Umbilical cord (tissue), 2 donors: Measurements from ENCODE around the gene OR52A5. TPM values are rescaled to one million over a fixed set of nuclear protein-coding genes. Genes with fewer than 3 reads are reported as not detected.
"Not testable (repeated sequence)": the region's sequence is repeated elsewhere in the genome, so short reads cannot be mapped to it uniquely, and the experiment has no call there.

ENCODE experiments used
- DNase-seq: peaks from one replicate; pipeline ENCODE4 v3.0.0-alpha.2; 2015; ENCODE audit warnings: low spot score
- total RNA-seq: library from RNA; depleted of rRNA; stranded (reverse); fragments of >200 nt; gene quantifications from one replicate; pipeline ENCODE4 v1.2.3, GENCODE V29; 2014; ENCODE audit warnings: low replicate concordance; ENCODE audit not compliant: insufficient read depth

Gene OR52A5
- 3.4 TPM for total RNA-seq

DNA sequence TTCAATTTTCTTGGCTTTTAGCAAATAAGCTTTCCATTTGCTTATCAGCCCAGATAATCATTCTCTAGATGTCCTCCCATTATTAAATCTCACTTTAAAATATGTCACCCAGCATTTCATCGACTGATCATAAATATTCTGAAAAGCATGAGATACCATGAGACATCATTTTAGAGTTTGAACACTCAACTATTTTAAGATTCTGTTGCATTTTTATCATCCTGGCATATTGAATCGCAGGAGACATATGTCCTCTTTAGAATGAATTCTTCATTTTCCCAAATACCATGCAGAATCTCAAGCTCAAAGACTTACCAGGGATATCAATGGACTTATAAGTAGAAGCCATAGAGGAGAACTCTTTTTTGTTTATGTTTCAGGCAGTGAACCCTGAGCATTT, at the start of gene OR52A5:
OR52A5 (minus strand) TSS at position 361 of the 400 bp plus-strand sequence. CDS start 5,714 bp downstream, outside the sequence.
- DNase-seq: peak; percentile 88

DNA sequence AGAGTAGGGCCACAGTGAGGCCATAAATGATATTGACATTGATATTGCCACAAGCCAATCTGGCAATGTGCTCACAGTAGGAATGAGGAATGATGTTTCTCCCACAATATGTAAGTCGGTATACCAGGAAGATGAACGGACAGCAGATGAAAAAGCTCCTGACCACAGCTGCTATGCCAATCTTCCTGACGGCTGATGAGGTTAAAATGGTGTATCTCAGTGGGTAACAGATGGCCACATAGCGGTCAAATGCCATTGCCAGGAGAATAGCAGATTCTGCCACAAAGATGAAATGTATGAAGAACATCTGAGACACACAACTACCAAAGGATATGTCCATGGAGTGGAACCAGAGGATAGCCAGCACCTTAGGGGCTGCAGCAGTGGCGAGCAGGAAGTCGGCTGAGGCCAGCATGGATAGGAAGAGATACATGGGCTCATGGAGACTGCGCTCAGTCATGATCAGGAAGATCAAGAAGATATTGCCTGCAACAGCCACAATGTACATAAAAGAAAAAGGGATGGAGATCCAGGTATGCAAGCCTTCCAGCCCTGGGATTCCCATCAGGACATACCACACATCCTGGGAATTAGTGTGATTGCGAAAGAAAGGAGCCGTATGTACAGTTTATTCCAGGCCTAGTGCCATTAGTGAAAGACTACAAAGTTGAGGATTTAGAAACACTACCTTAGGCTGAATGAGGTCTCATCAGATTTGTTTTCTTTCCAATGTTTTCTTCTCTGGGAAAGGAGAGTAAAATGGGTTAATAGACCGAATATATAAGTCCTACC, 40.1 kb upstream of the OR52A5 start:
- peak; percentile 66 for DNase-seq

DNA sequence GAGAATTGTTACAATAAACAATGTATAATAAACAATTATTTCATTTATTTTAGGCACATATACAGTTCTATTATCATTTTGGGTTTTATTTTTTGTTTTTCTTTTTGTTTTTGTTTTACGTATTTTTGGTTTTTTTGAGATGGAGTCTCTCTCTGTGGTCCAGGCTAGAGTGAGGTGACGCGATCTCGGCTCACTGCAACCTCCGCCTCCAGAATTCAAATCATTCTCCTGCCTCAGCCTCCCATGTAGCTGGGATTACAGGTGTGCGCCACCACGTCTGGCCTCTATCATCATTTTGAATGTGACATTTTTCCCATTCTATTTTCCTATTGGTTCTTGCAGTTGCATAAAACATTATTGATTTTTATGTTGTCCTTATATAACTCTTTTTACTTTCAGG, 36.8 kb upstream of the OR52A5 start:
- no peak for DNase-seq

DNA sequence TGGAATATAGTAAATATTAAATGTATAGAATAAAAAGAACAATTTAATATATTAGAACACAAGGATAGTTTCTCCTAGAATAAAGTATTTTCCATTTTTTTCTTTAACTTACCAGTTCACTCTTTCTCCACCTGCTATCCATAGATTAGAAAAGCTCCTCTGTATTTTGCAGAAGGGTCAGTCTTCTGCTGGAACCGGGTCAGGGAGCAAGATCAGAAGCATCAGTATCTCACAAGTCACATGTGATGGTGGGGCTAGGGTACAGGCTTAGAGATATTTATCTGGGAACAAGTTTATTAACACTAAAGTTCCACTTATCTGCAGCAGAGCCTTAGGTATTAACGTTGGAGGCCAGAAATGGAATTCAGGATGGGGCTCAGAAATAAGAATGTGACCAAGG, 33.7 kb upstream of the OR52A5 start:
- DNase-seq: no peak

DNA sequence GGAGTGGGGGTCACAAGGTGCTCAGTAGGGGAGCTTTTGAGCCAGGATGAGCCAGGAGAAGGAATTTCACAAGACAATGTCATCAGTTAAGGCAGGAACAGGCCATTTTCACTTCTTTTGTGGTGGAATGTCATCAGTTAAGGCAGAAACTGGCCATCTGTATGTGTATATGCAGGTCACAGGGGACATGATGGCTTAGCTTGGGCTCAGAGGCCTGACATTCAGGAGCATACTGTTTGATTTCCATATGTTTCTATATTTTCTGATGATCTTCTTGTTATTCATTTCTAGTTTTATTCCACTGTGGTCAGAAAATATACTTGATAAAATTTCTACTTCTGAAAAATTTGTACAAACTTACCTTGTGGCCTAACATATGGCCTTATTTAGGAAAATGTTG, 27.7 kb upstream of the OR52A5 start:
- not testable (repeated sequence) for DNase-seq

DNA sequence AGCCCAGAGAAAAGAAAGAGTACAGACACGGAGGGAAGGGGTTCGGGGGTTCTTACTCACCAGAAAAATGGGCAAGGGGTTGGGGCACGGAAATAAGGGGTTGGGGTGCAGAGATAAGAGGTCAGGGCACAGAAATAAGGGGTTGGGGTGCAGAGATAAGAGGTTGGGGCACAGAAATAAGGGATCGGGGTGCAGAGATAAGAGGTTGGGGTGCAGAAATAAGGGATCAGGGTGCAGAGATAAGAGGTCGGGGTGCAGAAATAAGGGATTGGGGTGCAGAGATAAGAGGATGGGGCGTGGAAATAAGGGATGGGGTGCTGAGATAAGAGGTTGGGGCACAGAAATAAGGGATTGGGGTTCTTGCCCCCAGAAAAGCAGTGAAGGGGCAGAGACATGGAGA, 26.7 kb upstream of the OR52A5 start:
- DNase-seq: not testable (repeated sequence)

DNA sequence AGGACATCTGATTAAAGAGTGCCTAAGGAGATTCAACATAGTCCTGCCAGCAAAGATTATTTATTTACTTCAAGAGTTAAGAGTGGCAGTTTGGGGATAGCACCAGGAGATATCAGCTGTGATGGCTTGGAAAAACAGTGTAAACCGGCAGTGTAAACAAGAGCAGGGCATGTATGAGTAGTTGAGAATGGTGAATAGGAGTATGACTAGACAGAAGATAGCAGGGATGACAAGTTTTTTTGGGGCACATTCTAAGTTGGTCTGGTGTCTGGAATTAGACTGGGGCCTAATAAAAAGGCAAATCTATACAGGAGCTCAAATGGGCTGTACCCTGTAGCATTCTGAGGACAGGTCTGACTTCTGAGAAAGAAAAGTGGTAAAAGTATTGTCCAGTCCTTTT, 22.9 kb upstream of the OR52A5 start:
- not testable (repeated sequence) for DNase-seq

DNA sequence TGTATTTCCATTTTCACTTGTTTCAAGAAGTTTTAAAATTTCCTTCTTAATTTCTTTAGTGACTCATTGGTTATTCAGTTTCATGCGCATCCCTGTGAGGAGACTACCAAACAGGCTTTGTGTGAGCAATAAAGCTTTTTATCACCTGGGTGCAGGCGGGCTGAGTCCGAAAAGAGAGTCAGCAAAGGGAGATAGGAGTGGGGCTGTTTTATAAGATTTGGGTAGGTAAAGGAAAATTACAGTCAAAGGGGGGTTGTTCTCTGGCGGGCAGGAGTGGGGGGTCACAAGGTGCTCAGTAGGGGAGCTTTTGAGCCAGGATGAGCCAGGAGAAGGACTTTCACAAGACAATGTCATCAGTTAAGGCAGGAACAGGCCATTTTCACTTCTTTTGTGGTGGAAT, 22.1 kb upstream of the OR52A5 start:
- DNase-seq: not testable (repeated sequence)

DNA sequence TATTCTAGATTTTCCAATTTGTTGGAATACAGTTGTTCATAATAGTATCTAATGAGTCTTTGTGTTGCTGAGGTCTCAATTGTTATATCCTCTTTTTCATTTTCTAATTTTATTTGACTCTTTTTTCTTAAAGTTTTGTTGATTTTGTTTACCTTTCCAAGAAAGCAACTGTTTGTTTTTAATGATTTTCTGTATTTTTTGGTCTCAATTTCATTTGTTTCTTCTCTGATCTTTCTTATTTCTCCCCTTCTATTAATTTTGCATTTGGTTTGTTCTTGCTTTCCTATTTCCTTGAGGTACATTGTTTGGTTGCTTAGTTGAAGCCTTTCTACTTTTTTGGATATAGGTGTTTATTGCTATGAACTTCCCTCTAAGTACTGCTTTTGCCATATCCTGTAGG, 21.6 kb upstream of the OR52A5 start:
- DNase-seq: no peak

DNA sequence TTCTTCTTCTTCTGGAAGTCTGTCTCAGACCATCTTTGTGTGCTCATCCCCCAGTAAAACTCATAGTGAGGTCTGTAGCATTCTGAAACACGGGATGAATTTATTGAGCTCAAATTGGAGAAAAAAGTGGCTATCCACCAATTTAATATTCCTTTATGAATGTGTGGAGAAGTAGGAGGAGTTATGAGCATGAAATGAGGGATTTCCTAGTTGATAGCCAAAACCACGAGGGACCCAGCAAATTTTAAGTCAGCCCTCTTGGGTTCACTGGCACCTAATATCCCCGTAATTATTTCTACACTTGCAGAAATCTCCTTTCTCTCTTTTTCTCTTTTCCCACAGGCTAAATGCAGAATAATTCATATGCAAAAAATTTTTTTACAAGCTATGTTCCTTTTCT, 16.5 kb upstream of the OR52A5 start, which contains the start of gene OR52A1:
OR52A1 (minus strand) TSS at position 101 of the 400 bp plus-strand sequence. CDS start 2,388 bp downstream, outside the sequence.
- DNase-seq: no peak

DNA sequence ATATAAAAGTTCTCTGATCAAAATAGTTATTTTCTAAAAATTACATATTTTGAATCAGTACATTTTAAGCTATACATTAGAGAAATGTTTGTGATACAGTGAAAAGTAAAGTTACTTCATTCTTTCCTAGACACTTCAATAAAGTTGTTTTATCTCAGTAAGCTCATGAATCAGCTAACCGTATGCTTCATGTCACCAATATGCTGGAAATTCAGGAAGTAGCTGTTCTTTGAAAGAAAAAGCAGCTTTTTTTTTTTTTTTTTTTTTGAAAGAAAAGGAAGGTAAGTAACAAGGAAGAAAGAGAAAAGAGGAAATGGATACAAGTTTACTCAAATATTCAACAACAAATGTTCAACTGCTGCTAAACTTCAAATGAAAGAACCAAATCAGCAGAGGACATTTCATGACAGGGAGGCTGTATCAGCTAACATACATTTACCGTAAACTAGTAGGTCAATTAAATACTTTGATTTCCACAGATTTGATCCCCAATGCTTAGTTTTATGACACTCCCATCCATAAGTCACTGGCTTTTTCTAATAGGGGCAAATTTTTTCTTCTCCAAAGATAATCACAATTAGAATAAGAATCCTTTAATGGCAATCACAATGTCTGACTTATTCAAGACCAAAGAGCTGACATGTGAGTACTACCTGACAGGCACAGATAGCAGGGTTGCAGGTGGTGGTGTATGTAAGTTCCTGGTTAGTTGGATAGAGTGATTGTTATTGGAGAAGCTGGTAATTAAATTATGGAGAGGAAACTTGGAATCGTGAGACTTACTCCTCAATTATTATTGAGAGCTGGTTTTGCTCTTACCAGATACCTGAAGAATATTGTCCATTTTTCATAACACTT, 15.6 kb upstream of the OR52A5 start:
- DNase-seq: peak; percentile 37

DNA sequence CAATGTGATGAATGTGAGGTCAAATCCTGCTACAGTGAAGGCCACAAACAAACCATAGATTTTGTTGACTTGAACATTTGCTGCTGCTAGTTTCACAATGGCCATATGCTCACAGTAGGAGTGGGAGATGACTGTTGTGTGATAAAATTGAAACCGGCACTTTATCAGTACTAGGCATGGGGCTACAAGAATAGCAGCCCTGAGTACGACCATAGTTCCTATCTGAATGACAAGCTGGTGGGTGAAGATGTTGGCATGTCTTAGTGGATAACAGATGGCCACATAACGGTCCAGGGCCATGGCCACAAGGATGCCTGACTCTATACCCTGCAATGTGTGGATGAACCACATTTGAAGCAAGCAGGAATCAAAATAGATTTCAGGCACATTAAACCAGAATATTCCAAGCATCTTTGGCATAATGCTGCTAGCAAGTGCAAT, 13.6 kb upstream of the OR52A5 start:
- DNase-seq: no peak

DNA sequence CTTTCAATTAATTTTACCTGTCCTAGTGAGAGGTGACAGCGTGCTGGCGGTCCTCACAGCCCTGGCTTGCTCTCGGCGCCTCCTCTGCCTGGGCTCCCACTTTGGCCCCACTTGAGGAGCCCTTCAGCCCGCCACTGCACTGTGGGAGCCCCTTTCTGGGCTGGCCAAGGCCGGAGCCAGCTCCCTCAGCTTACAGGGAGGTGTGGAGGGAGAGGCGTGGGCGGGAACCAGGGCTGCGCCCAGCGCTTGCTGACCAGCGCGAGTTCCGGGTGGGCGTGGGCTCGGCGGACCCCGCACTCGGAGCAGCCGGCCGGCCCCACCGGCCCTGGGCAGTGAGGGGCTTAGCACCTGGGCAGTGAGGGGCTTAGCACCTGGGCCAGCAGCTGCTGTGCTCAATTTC, 6.0 kb upstream of the OR52A5 start:
- not testable (repeated sequence) for DNase-seq

DNA sequence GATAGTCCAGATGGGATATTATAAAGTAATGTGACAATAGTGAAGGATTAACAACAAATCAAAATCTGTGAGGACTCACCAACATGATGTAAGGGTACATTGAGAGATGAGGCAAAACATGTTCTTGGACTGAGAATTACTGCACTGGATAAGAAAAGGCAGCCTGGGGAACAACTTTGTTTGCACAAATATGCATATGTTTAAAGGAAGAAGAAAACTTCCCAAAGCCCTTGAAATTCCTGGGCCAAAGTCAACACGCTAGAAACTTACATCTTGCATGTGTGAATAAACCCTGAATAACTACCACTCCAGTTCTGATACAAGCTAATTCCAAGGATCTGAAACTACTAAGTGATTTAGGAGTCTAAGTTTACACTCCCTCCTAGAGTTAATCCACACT, 1.1 kb downstream of the OR52A5 start:
- peak; percentile 96 for DNase-seq

DNA sequence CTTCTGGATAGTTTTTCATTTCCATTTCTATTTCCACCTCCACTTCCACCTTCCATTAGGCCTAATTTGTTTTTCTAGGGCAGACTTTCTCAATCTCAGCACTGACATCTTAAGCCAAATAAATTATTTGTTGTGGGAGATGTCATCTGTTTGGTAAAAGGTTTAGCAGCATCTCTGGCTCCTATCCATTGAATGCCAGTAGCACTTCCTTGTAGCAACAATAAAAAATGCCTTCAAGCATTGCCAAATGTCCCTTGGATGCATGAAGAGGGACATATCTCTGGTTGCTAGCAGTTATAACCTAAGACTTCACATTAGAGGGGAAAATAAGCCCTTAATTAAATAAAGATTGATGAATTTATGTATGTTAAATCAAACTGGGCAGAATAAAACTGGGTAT, 1.9 kb downstream of the OR52A5 start:
- no peak for DNase-seq

DNA sequence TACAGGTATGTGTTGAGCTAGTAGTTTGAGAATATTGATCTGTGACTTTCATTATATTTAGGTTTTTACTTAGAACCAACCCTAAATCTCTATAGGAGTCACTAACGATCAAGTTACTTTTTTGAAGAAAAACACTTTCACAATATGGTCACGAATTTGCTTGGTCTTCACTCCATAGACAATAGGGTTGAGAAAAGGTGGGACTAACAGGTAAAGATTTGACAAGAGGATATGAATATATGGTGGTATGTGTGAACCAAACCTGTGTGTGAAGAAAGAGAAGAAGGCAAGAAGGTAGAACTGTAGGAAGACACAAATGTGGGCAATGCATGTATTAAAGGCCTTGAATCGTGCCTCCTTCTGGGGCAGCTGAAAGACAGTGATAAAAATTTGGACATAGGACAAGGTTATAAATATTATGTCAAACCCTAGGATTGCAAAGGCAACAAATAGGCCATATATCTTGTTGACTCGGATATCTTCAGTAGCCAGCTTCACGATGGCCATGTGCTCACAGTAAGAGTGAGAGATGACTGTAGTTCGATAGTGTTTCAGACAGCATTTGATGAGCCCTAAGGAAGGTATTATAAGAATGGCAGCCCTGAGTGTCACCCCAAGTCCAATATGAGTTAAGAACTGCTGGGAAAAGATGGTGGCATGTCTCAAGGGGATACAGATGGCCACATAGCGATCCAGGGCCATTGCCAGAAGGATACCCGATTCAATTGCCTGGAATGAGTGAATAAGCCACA, 6.4 kb downstream of the OR52A5 start:
- no peak for DNase-seq

DNA sequence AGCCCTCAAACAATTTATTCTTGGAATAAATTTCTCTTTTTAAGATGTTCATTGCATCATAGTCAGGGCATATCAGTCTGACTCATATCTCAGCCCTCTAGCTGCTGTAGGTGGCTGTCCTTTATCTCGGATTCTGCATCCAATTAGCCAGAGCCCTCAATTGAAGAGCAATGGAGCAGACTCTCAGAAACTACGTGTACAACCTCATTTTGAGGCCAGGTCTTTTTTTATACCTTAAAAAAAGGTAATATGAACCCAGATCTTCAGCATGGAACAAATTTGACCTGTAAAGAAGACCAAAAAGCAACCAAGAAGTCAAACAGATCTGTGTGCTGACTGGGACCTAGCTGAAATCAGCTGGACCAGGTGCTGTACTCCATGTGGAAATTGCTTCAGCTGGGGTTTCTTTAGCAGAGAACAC, 8.7 kb downstream of the OR52A5 start:
- peak; percentile 61 for DNase-seq

DNA sequence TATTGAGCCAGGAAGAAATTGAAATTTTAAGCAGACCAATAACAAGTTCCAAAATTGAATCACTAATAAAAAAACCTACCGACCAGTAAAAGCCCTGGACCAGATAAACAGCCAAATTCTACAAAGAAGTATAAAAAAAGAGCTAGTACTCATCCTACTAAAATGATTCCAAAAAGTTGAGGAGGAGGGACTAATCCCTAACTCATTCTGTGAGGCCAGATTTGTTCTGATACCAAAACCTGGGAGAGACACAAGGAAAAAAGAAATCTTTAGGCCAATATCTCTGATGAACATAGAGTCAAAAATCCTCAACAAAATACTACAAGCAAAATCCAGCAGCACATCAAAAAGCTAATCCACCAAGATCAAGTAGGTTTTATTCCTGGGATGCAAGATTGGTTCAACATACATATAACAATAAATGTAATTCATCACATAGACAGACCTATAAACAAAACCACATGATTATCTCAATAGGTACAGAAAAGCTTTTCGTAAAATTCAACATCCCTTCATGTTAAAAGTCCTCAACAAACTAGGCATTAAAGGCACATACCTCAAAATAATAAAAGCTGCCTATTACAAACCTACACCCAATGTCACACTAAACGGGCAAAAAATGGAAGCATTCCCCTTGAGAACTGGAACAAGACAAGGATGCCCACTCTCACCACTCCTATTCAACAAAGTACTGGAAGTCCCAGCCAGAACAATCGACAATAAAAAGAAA, 13.1 kb downstream of the OR52A5 start:
- DNase-seq: peak; percentile 92

DNA sequence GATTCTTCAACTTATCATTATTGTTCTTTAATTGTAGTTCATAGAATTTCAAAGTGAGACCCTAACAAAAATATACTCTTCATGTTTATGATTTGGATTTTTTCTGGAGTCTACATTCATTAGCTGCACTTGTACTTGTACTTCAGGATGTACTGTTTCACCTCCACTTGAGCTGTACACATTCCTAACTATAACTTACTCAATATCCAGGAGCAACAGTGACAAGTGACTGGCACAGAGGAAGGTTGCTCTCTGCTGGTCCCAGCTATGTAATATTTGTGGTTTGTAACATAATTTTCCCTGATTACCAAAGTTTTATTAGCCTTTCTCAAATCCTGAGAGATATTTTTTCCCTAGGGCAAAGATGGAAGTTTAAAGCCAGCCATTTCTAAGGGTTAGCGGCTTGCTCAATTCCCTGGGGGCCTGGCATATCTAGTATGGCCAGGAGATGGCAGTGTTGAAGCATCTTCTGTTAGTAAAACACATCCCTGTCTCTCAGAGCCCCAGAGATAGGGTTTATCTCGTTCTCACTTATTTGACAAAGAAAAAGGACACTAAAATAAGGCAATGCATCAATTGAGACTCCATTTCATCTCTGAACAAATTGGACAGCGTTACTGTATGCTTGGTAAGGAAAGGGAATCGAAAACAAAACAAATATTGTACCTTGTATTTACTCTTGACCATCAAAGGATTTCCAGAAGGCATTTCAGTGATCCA, 14.2 kb downstream of the OR52A5 start:
- DNase-seq: peak; percentile 90

DNA sequence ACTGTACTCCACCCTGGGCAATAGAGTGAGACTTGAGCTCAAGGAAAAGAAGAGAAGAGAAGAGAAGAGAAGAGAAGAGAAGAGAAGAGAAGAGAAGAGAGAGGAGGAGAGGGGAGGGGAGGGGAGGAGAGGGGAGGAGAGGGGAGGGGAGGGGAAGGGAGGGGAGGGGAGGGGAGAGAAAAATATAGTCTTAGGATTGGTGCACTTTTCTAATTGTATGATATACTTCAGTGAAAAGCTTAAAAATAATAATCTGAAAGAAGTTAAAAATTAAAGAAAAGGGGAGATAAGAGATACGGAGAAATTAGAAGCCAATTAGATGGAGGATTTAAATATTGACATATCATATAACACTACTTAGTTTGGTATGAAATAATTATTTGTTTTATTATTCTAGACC, 19.3 kb downstream of the OR52A5 start:
- DNase-seq: no peak
